Testis (tissue), 2 donors: ENCODE measurements around the gene RABAC1.

Source experiments
- CTCF ChIP-seq, 3 experiments: fragments of 450-650 bp in 2 of 3; fragments of 200-600 bp in 1 of 3; sonication (generic) in 1 of 3; IDR thresholded peaks; one replicate each; pipeline ENCODE4 v1.5.1; 2016 to 2019; ENCODE audit warnings: antibody characterized with exemption in 3 of 3, mild to moderate bottlenecking in 2 of 3, moderate library complexity in 1 of 3
- POLR2A ChIP-seq: fragments of 450-650 bp; IDR thresholded peaks from one replicate; pipeline ENCODE4 v1.6.1; 2017; ENCODE audit warnings: antibody characterized with exemption, mild to moderate bottlenecking, moderate library complexity

GRCh38 chr19:41915776-41916414, 43.2 kb downstream of the RABAC1 start:
- no peak for TF ChIP-seq CTCF (IDR thresholded peaks at IDR 0.05)
- no peak for TF ChIP-seq POLR2A
